Spleen (tissue), 11 donors: Measurements from ENCODE around the gene THBS2. TPM values are rescaled to one million over a fixed set of nuclear protein-coding genes. Genes with fewer than 3 reads are reported as not detected.

Source experiments
- DNase-seq: peaks from one replicate; pipeline ENCODE4 v3.0.0-alpha.2; 2020
- H3K27ac ChIP-seq, 8 donors: fragments of 200-600 bp; sonication (generic) in 7 of 8; 1 replicate in 4 of 8; 2 replicates in 4 of 8; pipeline versions ENCODE4 v1.5.0 to v1.8.0; 2016 to 2021; ENCODE audit warnings: inconsistent platforms in 4 of 8, mild to moderate bottlenecking in 4 of 8, moderate library complexity in 1 of 8
- H3K27me3 ChIP-seq, 7 donors: fragments of 200-600 bp; sonication (generic) in 6 of 7; replicated peaks in 1 of 7; 1 replicate in 4 of 7; 2 replicates in 3 of 7; pipeline versions ENCODE4 v1.5.0 to v1.8.0; 2016 to 2021; ENCODE audit warnings: inconsistent platforms in 3 of 7, mild to moderate bottlenecking in 1 of 7
- H3K36me3 ChIP-seq, 6 donors: fragments of 200-600 bp; sonication (generic) in 5 of 6; 1 replicate in 4 of 6; 2 replicates in 2 of 6; pipeline versions ENCODE4 v1.5.0 to v1.8.0; 2016 to 2021; ENCODE audit warnings: inconsistent platforms in 2 of 6
- H3K4me1 ChIP-seq, 6 donors: fragments of 200-600 bp; sonication (generic) in 5 of 6; 1 replicate in 3 of 6; 2 replicates in 3 of 6; pipeline versions ENCODE4 v1.5.0 to v1.8.0; 2016 to 2021; ENCODE audit warnings: inconsistent platforms in 3 of 6
- H3K4me3 ChIP-seq, 8 donors: fragments of 200-600 bp; sonication (generic) in 7 of 8; 1 replicate in 4 of 8; 2 replicates in 4 of 8; pipeline versions ENCODE4 v1.5.0 to v1.8.0; 2016 to 2021; ENCODE audit warnings: inconsistent platforms in 4 of 8, mild to moderate bottlenecking in 4 of 8, moderate library complexity in 2 of 8
- H3K9me3 ChIP-seq, 8 donors: fragments of 200-600 bp; sonication (generic) in 7 of 8; 1 replicate in 4 of 8; 2 replicates in 4 of 8; pipeline versions ENCODE4 v1.5.0 to v1.8.0; 2016 to 2021; ENCODE audit warnings: inconsistent platforms in 4 of 8
- POLR2A ChIP-seq, 3 donors: fragments of 450-650 bp; IDR thresholded peaks; one replicate each; pipeline ENCODE4 v1.5.1; 2017; ENCODE audit warnings: antibody characterized with exemption in 3 of 3, mild to moderate bottlenecking in 1 of 3
- POLR2AphosphoS5 ChIP-seq, 3 donors: sonication (generic); formaldehyde crosslinking; IDR thresholded peaks; one replicate each; pipeline ENCODE4 v1.5.1; 2017; ENCODE audit warnings: antibody characterized with exemption in 3 of 3
- WGBS, 5 donors: extraction: QIAGEN DNeasy Blood & Tissue Kit in 3 of 5; methylation state at CpG; one replicate each; pipeline versions ENCODE4 v1.1.5 to v1.1.7; 2013 to 2018; 5-methylcytosine and 5-hydroxymethylcytosine counted together
- intact Hi-C: fragments of 100-400 bp; cut with DNase I; formaldehyde crosslinking; loops from one replicate; pipeline ENCODE4 v1.15.0; 2023; ENCODE audit warnings: low total_unique reads
- polyA plus RNA-seq, 3 donors: library from polyadenylated mRNA; stranded (reverse); fragments of 200-250 nt; gene quantifications; one replicate each; pipeline ENCODE4 v1.2.1, GENCODE V29; 2013
- total RNA-seq, 7 donors: library from RNA; depleted of rRNA in 3 of 7; stranded (reverse); fragments of >200 nt in 3 of 7; fragmentation: NEBNext Ultra II Directional in 4 of 7; extraction: Animal tissue kit (Norgen Biotek cat#: 25700) in 4 of 7; gene quantifications; one replicate each; pipeline versions ENCODE4 v1.1.0 to v1.2.1, GENCODE V29; 2016 to 2021
- TF ChIP-seq, protein P1 (sequence below), 11 experiments: fragments of 200-600 bp in 7 of 11; fragments of 450-650 bp in 4 of 11; sonication (generic) in 4 of 11; IDR thresholded peaks in 8 of 11; conservative IDR thresholded peaks in 3 of 11; 1 replicate in 7 of 11; 2 replicates in 4 of 11; pipeline versions ENCODE4 v1.4.0 to v1.8.0; 2016 to 2021; ENCODE audit warnings: antibody characterized with exemption in 11 of 11, inconsistent platforms in 4 of 11, mild to moderate bottlenecking in 1 of 11
- donor health status: healthy with polysubstance abuse.
- donor health status: DM: no; HTN: no; CAD: no; lungs with moderate emphysema.
- donor health status: DM: no; HTN: no; CAD: no.
- donor health status: Bipolar disorder and iron deficiency.
- donor health status: healthy.
- donor health status: DM: no; HTN: no; CAD: no.
- donor health status: DM: yes; HTN: yes; CAD: no.

Gene THBS2
- total and polyA plus RNA-seq, 10 donors: 1.2 to 24.9 (median 5.7) TPM

DNA sequence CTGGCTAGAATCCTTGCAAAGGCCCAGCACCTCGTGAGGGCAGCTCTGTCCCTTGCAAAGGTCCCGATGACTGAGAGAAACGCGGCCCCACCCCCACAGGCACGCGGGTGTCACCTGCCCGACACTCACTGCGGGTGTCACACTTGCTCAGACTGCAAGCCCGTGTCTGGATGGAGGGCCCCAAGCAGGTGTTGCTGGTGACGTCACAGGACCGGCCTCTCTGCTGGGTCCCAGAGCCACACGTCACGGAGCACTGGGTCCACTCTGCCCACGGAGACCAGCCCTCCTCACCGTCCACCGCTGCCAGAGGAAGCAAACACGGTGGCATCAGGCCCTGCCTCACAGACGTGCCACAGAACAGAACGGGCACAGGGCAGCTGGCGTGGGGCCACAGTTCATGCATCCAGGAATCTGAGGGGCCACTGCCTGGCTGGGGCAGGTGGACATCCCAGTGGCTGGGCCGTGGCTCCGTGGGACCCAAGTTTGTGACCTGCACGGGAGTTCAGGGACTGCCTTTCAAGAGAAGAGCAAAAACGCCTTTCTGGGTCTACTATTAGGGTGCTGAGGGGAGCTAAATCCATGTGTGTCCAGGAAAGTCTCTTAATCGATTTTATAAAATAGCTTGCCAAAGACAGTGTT, 16.0 kb downstream of the THBS2 start:
- Histone ChIP-seq H3K27me3 (no peaks in the 10 kb centered on the region), H3K9me3 (peaks cover 0 to 12% (median 0%) of the 10 kb centered on the region in 8 donors), H3K27ac (no peak overlapping the region), H3K36me3 (no peaks in the 10 kb centered on the region), H3K4me3 (no peak overlapping the region), H3K4me1 (no peaks in the 10 kb centered on the region)
- TF ChIP-seq POLR2AphosphoS5 (IDR thresholded peaks at IDR 0.05) (no peak), POLR2A (IDR thresholded peaks at IDR 0.05) (no peak)
- TF ChIP-seq, protein P1, sequence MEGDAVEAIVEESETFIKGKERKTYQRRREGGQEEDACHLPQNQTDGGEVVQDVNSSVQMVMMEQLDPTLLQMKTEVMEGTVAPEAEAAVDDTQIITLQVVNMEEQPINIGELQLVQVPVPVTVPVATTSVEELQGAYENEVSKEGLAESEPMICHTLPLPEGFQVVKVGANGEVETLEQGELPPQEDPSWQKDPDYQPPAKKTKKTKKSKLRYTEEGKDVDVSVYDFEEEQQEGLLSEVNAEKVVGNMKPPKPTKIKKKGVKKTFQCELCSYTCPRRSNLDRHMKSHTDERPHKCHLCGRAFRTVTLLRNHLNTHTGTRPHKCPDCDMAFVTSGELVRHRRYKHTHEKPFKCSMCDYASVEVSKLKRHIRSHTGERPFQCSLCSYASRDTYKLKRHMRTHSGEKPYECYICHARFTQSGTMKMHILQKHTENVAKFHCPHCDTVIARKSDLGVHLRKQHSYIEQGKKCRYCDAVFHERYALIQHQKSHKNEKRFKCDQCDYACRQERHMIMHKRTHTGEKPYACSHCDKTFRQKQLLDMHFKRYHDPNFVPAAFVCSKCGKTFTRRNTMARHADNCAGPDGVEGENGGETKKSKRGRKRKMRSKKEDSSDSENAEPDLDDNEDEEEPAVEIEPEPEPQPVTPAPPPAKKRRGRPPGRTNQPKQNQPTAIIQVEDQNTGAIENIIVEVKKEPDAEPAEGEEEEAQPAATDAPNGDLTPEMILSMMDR (IDR thresholded peaks at IDR 0.05 in 8 of 11, conservative IDR thresholded peaks at IDR 0.05 in 3 of 11): no peak
- DNase-seq: peak; percentile 64
- WGBS, 5 donors: 79 to 88% (median 85%) methylated on average over 19 to 25 of the region's 25 CpGs
- intact Hi-C loops: no loop called here

DNA sequence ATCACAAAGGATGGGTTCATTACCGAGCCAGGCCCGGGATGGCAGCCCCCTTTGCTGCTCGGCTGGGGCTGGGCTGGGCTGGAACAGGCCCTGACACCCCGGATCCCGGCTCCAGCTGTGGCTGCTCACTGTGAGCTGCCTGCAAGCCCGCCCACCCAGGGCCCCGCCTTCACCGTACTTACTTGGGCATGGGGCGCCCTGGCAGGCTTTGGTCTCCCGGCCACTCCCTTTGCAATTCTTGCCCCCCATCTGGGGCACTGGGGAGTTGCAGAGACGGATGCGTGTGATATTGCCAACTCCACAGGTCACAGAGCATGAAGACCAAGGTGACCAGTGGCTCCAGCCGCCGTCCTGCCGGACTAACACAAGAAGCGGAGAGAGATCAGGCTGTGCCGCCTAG, 16.7 kb downstream of the THBS2 start:
- peaks cover 0 to 4% (median 0%) of the 10 kb centered on the region in 6 donors for H3K36me3 ChIP-seq
- no peaks in the 10 kb centered on the region for H3K4me1 ChIP-seq
- no peak overlapping the region for H3K4me3 ChIP-seq
- peaks cover 0 to 18% (median 0%) of the 10 kb centered on the region in 8 donors for H3K9me3 ChIP-seq
- intact Hi-C loops: no loop called here
- no peak overlapping the region for H3K27ac ChIP-seq
- WGBS, 5 donors: 83 to 93% (median 88%) methylated on average over 10 to 17 of the region's 17 CpGs
- no peaks in the 10 kb centered on the region for H3K27me3 ChIP-seq
- TF ChIP-seq POLR2AphosphoS5 (IDR thresholded peaks at IDR 0.05) (no peak), POLR2A (IDR thresholded peaks at IDR 0.05) (no peak)
- TF ChIP-seq, protein P1 (IDR thresholded peaks at IDR 0.05 in 8 of 11, conservative IDR thresholded peaks at IDR 0.05 in 3 of 11): no peak
- DNase-seq: no peak

DNA sequence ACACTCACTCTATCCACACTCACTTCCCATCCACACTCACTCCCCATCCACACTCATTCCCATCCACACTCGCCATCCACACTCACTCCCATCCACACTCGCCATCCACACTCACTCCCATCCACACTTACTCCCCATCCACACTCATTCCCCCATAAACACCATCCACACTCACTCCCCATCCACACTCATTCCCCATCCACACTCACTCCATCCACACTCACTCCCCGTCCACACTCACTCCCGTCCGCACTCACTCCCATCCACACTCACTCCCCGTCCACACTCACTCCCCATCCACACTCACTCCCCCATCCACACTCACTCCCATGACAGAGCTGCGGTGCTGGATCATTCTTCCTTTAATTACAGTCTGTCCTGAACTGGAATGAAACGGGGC, 17.1 kb downstream of the THBS2 start:
- H3K9me3 ChIP-seq: peaks cover 0 to 23% (median 0%) of the 10 kb centered on the region in 8 donors
- no peak overlapping the region for H3K4me3 ChIP-seq
- H3K36me3 ChIP-seq: peaks cover 0 to 9% (median 0%) of the 10 kb centered on the region in 6 donors
- 80 to 96% (median 91%) methylated on average over 8 of the region's 8 CpGs for WGBS, 5 donors
- H3K27ac ChIP-seq: no peak overlapping the region
- intact Hi-C loops: no loop called here
- no peaks in the 10 kb centered on the region for H3K4me1 ChIP-seq
- TF ChIP-seq POLR2A (IDR thresholded peaks at IDR 0.05): no peak
- TF ChIP-seq POLR2AphosphoS5 (IDR thresholded peaks at IDR 0.05): no peak
- TF ChIP-seq, protein P1 (IDR thresholded peaks at IDR 0.05 in 8 of 11, conservative IDR thresholded peaks at IDR 0.05 in 3 of 11): no peak
- DNase-seq: no peak
- H3K27me3 ChIP-seq: no peaks in the 10 kb centered on the region

DNA sequence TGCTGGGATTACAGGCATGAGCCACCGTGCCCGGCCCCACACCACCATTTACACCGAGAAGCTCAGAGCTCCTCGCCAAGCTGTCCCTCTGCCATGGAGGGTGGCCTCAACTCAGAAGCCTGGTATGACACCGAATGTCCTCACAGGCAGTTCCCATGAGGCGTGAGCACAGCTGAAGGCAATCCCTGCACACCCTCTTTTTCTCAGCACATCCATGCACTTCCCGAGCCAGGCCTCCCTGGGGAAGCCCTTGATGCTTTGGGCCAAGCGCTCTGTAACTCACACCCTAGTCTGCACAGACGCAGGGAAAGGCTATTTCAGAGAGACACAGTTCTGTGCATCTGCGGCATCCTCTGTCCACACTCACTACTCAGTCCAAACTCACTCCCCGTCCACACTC, 18.4 kb downstream of the THBS2 start:
- WGBS, 5 donors: 92 to 94% (median 92%) methylated on average over 11 of the region's 11 CpGs
- no peaks in the 10 kb centered on the region for H3K4me1 ChIP-seq
- DNase-seq: no peak
- H3K36me3 ChIP-seq: peaks cover 0 to 10% (median 0%) of the 10 kb centered on the region in 6 donors
- no peak overlapping the region for H3K4me3 ChIP-seq
- intact Hi-C loops: no loop called here
- TF ChIP-seq, protein P1 (IDR thresholded peaks at IDR 0.05 in 8 of 11, conservative IDR thresholded peaks at IDR 0.05 in 3 of 11): no peak
- no peak for TF ChIP-seq POLR2AphosphoS5 (IDR thresholded peaks at IDR 0.05)
- no peak for TF ChIP-seq POLR2A (IDR thresholded peaks at IDR 0.05)
- H3K27ac ChIP-seq: no peak overlapping the region
- H3K27me3 ChIP-seq: no peaks in the 10 kb centered on the region
- peaks cover 0 to 24% (median 0%) of the 10 kb centered on the region in 8 donors for H3K9me3 ChIP-seq
